Neutrophil (primary cell): ENCODE results near the gene ZNF792.
"Not testable (repeated sequence)": the region's sequence is repeated elsewhere in the genome, so short reads cannot be mapped to it uniquely, and the experiment has no call there.

Source experiments
- H3K27ac ChIP-seq: fragments of 200-600 bp; sonication (generic); 2 replicates; pipeline ENCODE4 v1.5.1; 2016; ENCODE audit warnings: mild to moderate bottlenecking, moderate library complexity
- H3K27me3 ChIP-seq: fragments of 200-600 bp; sonication (generic); 2 replicates; pipeline ENCODE4 v1.6.0; 2016; ENCODE audit warnings: mild to moderate bottlenecking
- H3K36me3 ChIP-seq: fragments of 200-600 bp; sonication (generic); 2 replicates; pipeline ENCODE4 v1.5.1; 2017
- H3K4me1 ChIP-seq, 2 experiments: fragments of 200-600 bp in 1 of 2; sonication (generic) in 1 of 2; 1 replicate in 1 of 2; 2 replicates in 1 of 2; pipeline versions ENCODE4 v1.5.1 to v1.6.1; 2013 to 2016; ENCODE audit warnings: low read depth in 1 of 2, low read length in 1 of 2, mild to moderate bottlenecking in 1 of 2, moderate library complexity in 1 of 2; ENCODE audit not compliant: control insufficient read depth in 1 of 2, insufficient read depth in 1 of 2
- H3K4me3 ChIP-seq, 2 experiments: fragments of 200-600 bp in 1 of 2; sonication (generic) in 1 of 2; 1 replicate in 1 of 2; 2 replicates in 1 of 2; pipeline ENCODE4 v1.5.1; 2013 to 2016; ENCODE audit warnings: low read depth in 1 of 2, low read length in 1 of 2, mild to moderate bottlenecking in 1 of 2, moderate library complexity in 1 of 2
- H3K9me3 ChIP-seq: fragments of 200-600 bp; sonication (generic); 2 replicates; pipeline ENCODE4 v1.5.1; 2016
- TF ChIP-seq, protein P1 (sequence below): fragments of 200-600 bp; sonication (generic); IDR thresholded peaks from 2 replicates; pipeline ENCODE4 v1.5.1; 2016; ENCODE audit warnings: antibody characterized with exemption

Gene ZNF792

GRCh38 chr19:34994643-34995541, 30.9 kb upstream of the ZNF792 start:
- Histone ChIP-seq H3K9me3 (no peaks in the 10 kb centered on the region), H3K4me3 (no peak overlapping the region), H3K36me3 (no peaks in the 10 kb centered on the region), H3K27me3 (no peaks in the 10 kb centered on the region), H3K27ac (peak overlapping the region; percentile 35), H3K4me1 (peaks cover 47 to 61% of the 10 kb centered on the region in 2 experiments)
- TF ChIP-seq, protein P1, sequence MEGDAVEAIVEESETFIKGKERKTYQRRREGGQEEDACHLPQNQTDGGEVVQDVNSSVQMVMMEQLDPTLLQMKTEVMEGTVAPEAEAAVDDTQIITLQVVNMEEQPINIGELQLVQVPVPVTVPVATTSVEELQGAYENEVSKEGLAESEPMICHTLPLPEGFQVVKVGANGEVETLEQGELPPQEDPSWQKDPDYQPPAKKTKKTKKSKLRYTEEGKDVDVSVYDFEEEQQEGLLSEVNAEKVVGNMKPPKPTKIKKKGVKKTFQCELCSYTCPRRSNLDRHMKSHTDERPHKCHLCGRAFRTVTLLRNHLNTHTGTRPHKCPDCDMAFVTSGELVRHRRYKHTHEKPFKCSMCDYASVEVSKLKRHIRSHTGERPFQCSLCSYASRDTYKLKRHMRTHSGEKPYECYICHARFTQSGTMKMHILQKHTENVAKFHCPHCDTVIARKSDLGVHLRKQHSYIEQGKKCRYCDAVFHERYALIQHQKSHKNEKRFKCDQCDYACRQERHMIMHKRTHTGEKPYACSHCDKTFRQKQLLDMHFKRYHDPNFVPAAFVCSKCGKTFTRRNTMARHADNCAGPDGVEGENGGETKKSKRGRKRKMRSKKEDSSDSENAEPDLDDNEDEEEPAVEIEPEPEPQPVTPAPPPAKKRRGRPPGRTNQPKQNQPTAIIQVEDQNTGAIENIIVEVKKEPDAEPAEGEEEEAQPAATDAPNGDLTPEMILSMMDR, result no peak

DNA sequence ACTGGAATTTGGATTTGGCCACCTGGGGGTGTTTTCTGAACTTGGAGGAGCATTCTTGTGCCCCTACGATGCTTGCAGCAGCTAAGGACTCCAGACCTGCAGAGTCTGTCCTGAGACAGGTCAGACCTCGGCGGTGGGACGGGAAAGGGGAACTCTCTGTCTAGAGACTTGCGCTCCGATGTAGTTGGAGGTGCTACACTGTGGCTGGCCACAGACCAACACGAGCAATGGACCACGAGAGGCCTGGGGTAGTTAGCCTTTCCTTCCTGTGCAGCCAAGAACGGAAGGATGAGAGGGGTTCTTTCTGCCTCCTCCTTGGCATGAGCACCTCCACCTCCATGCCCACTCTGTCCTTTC, 30.2 kb upstream of the ZNF792 start:
- peak overlapping the region; percentile 35 for H3K27ac ChIP-seq
- no peaks in the 10 kb centered on the region for H3K9me3 ChIP-seq
- H3K36me3 ChIP-seq, result no peaks in the 10 kb centered on the region
- H3K27me3 ChIP-seq, result no peaks in the 10 kb centered on the region
- peaks cover 41 to 57% of the 10 kb centered on the region in 2 experiments for H3K4me1 ChIP-seq
- TF ChIP-seq, protein P1, result no peak
- H3K4me3 ChIP-seq, result no peak overlapping the region

- not testable (repeated sequence) for H3K27ac ChIP-seq, H3K9me3 ChIP-seq, H3K27me3 ChIP-seq, H3K4me3 ChIP-seq, H3K36me3 ChIP-seq
- H3K4me1 ChIP-seq, result peaks cover 25 to 40% of the 10 kb centered on the region in 2 experiments
Measured at GRCh38 chr19:34992582-34992981, 28.6 kb upstream of the ZNF792 start.

DNA sequence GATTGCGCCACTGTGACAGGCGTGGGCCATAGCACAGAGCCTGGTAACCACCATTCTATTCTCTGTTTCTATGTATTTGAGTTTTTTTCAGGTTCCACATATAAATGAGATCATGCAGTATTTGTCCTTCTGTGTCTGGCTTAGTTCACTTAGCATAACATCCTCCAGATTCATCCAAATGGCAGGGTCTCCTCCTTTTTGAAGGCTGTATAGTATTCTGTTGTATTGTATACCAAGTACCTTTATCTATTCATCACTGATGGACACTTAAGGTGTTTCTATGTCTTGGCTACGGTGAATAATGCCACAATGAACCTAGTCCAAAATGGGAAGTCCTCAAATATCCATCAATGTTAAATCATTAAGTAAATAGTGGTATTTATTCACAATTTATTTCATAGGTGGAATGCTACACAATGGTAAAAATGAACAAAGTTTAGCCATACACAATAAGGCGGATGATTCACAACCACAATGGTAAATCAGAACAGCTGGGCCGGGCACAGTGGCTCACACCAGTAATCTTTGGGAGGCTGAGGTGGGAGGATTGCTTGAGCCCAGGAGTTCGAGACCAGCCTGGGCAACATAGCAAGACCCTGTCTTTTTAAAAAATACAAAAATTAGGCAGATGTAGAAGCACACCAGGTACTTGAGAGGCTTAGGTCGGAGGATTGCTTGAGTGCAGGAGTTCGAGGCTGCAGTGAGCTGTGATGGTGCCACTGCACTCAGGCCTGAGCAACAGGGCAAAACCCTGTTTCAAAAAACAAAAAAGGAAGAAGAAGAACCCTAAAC, 27.7 kb upstream of the ZNF792 start:
- H3K4me3 ChIP-seq, result no peak overlapping the region
- H3K4me1 ChIP-seq, result peaks cover 16 to 32% of the 10 kb centered on the region in 2 experiments
- no peaks in the 10 kb centered on the region for H3K27me3 ChIP-seq
- H3K36me3 ChIP-seq, result no peaks in the 10 kb centered on the region
- TF ChIP-seq, protein P1, result no peak
- H3K27ac ChIP-seq, result no peak overlapping the region
- no peaks in the 10 kb centered on the region for H3K9me3 ChIP-seq

- H3K27me3 ChIP-seq, result no peaks in the 10 kb centered on the region
- TF ChIP-seq, protein P1, result no peak
- H3K27ac ChIP-seq, result no peak overlapping the region
- peaks cover 16 to 27% of the 10 kb centered on the region in 2 experiments for H3K4me1 ChIP-seq
- no peaks in the 10 kb centered on the region for H3K36me3 ChIP-seq
- H3K4me3 ChIP-seq, result no peak overlapping the region
- no peaks in the 10 kb centered on the region for H3K9me3 ChIP-seq
Measured at GRCh38 chr19:34990578-34991192, 26.7 kb upstream of the ZNF792 start.
